Measurements from ENCODE around the gene USP12. TPM values are rescaled to one million over a fixed set of nuclear protein-coding genes. Genes with fewer than 3 reads are reported as not detected.
"Not testable (repeated sequence)": the region's sequence is repeated elsewhere in the genome, so short reads cannot be mapped to it uniquely, and the experiment has no call there.

Gene USP12
- total RNA-seq, 6 donors from 2014 or later, result 11.9 to 78.8 (median 30.5) TPM

DNA sequence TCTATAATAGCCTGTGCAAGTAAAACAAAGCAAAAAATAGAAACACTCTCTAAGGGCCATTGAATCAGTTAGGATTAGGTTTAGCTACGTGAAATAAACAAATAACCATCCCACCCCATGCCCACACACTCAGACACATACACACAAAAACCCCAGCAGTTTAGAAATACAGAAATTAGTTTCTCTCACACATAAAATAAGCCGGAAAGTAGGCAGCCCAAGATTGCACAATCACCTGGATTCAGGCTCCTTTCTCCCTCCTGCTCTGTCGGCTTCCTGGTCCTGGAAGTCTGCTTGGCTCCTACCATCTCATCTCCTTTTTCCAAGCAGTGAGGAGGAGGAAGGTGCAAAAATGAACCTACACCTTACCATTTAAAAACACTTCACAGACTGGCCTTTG lies 22.6 kb upstream of the USP12 start:
- Histone ChIP-seq H3K9me3 (no peaks in the 10 kb centered on the region), H3K27me3 (no peaks in the 10 kb centered on the region), H3K4me1 (no peaks in the 10 kb centered on the region), H3K27ac (no peak overlapping the region), H3K4me3 (no peak overlapping the region), H3K36me3 (no peaks in the 10 kb centered on the region)
- ATAC-seq (ENCODE audit: low FRiP score in 2 of 2) (no peak), DNase-seq (no peak)
- WGBS, 2 donors, result 55 to 80% methylated on average over 3 of the region's 3 CpGs
- TF ChIP-seq POLR2A (IDR thresholded peaks at IDR 0.05) (no peak), EP300 (IDR thresholded peaks at IDR 0.05) (no peak), POLR2AphosphoS5 (IDR thresholded peaks at IDR 0.05) (no peak)
- TF ChIP-seq, protein P1, sequence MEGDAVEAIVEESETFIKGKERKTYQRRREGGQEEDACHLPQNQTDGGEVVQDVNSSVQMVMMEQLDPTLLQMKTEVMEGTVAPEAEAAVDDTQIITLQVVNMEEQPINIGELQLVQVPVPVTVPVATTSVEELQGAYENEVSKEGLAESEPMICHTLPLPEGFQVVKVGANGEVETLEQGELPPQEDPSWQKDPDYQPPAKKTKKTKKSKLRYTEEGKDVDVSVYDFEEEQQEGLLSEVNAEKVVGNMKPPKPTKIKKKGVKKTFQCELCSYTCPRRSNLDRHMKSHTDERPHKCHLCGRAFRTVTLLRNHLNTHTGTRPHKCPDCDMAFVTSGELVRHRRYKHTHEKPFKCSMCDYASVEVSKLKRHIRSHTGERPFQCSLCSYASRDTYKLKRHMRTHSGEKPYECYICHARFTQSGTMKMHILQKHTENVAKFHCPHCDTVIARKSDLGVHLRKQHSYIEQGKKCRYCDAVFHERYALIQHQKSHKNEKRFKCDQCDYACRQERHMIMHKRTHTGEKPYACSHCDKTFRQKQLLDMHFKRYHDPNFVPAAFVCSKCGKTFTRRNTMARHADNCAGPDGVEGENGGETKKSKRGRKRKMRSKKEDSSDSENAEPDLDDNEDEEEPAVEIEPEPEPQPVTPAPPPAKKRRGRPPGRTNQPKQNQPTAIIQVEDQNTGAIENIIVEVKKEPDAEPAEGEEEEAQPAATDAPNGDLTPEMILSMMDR (IDR thresholded peaks at IDR 0.05), result no peak

DNA sequence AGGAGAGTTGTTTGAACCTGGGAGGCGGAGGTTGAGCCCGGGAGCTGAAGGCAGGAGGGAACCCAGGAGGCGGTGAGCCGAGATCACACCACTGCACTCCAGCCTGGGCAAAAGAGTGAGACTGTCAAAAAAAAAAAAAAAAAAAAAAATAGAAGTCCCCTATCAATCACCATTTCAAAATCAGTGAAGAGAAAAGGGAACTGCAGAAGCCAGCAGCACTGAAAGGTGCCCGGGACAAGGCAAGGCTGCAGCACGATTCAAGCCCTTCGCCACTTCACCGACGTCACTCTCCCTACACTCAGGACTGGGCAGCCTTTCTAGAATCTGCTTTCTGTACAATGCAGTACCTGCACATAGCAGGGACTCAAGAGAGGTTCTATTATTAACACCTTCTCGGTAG lies 21.9 kb upstream of the USP12 start:
- ATAC-seq (ENCODE audit: low FRiP score in 2 of 2) (no peak), DNase-seq (no peak)
- H3K4me1 ChIP-seq, result no peaks in the 10 kb centered on the region
- no peak overlapping the region for H3K27ac ChIP-seq
- H3K36me3 ChIP-seq, result no peaks in the 10 kb centered on the region
- no peak overlapping the region for H3K4me3 ChIP-seq
- WGBS, 2 donors, result 83 to 91% methylated on average over 10 of the region's 10 CpGs
- TF ChIP-seq, protein P1 (IDR thresholded peaks at IDR 0.05), result no peak
- TF ChIP-seq EP300 (IDR thresholded peaks at IDR 0.05) (no peak), POLR2A (IDR thresholded peaks at IDR 0.05) (no peak), POLR2AphosphoS5 (IDR thresholded peaks at IDR 0.05) (no peak)
- H3K9me3 ChIP-seq, result no peaks in the 10 kb centered on the region
- no peaks in the 10 kb centered on the region for H3K27me3 ChIP-seq

DNA sequence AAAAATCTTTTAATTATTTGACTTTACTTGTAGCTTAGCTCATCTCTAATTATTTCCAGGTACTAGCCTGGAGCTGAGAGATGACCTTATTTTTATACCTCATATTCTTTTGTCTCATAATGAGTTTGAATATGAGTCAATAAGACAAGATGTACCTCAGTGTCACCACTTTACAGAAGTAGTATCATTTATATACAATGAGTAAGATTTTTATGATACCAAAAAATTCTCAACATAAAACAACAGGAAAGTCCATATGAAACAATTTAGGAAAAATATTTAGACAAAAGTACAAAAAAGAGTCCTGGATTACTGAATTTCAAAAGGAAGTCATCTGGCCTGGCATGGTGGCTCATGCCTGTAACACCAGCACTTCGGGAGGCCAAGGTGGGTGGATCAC lies 21.4 kb upstream of the USP12 start:
- no peaks in the 10 kb centered on the region for H3K27me3 ChIP-seq
- TF ChIP-seq, protein P1 (IDR thresholded peaks at IDR 0.05), result no peak
- TF ChIP-seq POLR2AphosphoS5 (IDR thresholded peaks at IDR 0.05), result no peak
- TF ChIP-seq POLR2A (IDR thresholded peaks at IDR 0.05), result no peak
- no peak for TF ChIP-seq EP300 (IDR thresholded peaks at IDR 0.05)
- no peaks in the 10 kb centered on the region for H3K9me3 ChIP-seq
- 96 to 100% methylated on average over 1 of the region's 1 CpG for WGBS, 2 donors
- no peak for ATAC-seq (ENCODE audit: low FRiP score in 2 of 2)
- H3K27ac ChIP-seq, result no peak overlapping the region
- H3K4me3 ChIP-seq, result no peak overlapping the region
- H3K36me3 ChIP-seq, result no peaks in the 10 kb centered on the region
- no peak for DNase-seq
- H3K4me1 ChIP-seq, result no peaks in the 10 kb centered on the region

DNA sequence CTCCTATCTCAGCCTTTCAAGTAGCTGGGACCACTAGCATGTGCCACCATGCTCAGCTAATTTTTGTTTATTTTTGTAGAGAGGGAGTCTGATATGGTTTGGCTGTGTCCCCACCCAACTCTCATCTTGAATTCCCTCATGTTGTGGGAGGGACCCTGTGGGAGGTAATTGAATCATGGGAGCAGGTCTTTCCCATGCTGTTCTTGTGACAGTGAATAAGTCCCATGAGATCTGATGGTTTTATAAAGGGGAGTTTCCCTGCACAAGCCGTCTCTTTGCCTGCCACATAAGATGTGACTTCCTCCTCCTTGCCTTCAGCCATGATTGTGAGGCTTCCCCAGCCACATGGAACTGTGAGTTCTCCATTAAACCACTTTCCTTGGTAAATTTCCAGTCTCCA lies 20.8 kb upstream of the USP12 start:
- not testable (repeated sequence) for H3K4me3 ChIP-seq; DNase-seq; ATAC-seq (ENCODE audit: low FRiP score in 2 of 2); H3K9me3 ChIP-seq; H3K27ac ChIP-seq; H3K36me3 ChIP-seq; H3K27me3 ChIP-seq; H3K4me1 ChIP-seq
- 13 to 60% methylated on average over 1 of the region's 1 CpG for WGBS, 2 donors

DNA sequence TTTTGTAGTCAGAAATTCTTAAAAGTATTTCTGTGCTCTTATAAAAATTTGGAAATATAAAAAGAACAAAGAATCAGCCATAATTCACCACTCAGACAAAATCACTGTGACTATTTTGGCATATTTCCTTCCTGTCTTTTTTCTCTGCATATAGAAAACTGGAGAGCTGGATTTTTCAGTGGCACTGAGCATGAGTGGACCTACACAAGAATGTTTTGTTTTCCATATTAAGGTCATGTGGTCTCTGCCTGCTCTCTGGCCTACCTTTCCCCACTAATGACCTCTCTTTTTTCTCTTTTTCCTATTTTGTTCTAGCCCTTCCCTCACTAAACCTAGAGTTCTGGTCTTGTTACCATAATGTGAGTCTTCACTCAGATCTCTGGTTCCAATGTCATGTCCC lies 17.6 kb upstream of the USP12 start:
- Histone ChIP-seq H3K9me3 (no peaks in the 10 kb centered on the region), H3K27ac (no peak overlapping the region), H3K4me3 (no peak overlapping the region), H3K4me1 (no peaks in the 10 kb centered on the region), H3K36me3 (no peaks in the 10 kb centered on the region), H3K27me3 (no peaks in the 10 kb centered on the region)
- ATAC-seq (ENCODE audit: low FRiP score in 2 of 2) (no peak), DNase-seq (no peak)
- TF ChIP-seq POLR2AphosphoS5 (IDR thresholded peaks at IDR 0.05) (no peak), POLR2A (IDR thresholded peaks at IDR 0.05) (no peak), EP300 (IDR thresholded peaks at IDR 0.05) (no peak)
- TF ChIP-seq, protein P1 (IDR thresholded peaks at IDR 0.05), result no peak
